Thyroid gland (tissue), 4 donors: ENCODE data around the gene RTP5. TPM values are rescaled to one million over a fixed set of nuclear protein-coding genes. Genes with fewer than 3 reads are reported as not detected.
A peak's percentile ranks its signal among the peaks of the same experiment; 100 is the strongest.

Experiments
- DNase-seq, 2 donors: peaks; one replicate each; pipeline ENCODE4 v3.0.0-alpha.2; 2019
- H3K27ac ChIP-seq, 3 donors: fragments of 200-600 bp; sonication (generic); 1 replicate in 2 of 3; 2 replicates in 1 of 3; pipeline ENCODE4 v1.5.1; 2016 to 2019; ENCODE audit warnings: mild to moderate bottlenecking in 1 of 3, moderate library complexity in 1 of 3
- H3K27me3 ChIP-seq: fragments of 200-600 bp; sonication (generic); one replicate; pipeline ENCODE4 v1.5.1; 2019
- H3K36me3 ChIP-seq, 2 donors: fragments of 200-600 bp; sonication (generic); one replicate each; pipeline ENCODE4 v1.5.1; 2016 to 2019
- H3K4me1 ChIP-seq, 2 donors: fragments of 200-600 bp; sonication (generic); one replicate each; pipeline ENCODE4 v1.5.1; 2017 to 2019
- H3K4me3 ChIP-seq, 3 donors: fragments of 200-600 bp; sonication (generic); replicated peaks in 1 of 3; 1 replicate in 2 of 3; 2 replicates in 1 of 3; pipeline ENCODE4 v1.5.1; 2016; ENCODE audit warnings: mild to moderate bottlenecking in 1 of 3
- H3K9me3 ChIP-seq: fragments of 200-600 bp; sonication (generic); one replicate; pipeline ENCODE4 v1.5.1; 2017
- CTCF ChIP-seq, 6 experiments: fragments of 200-600 bp in 3 of 6; fragments of 450-650 bp in 3 of 6; sonication (generic) in 3 of 6; IDR thresholded peaks; one replicate each; pipeline ENCODE4 v1.5.1; 2016 to 2019; ENCODE audit warnings: antibody characterized with exemption in 6 of 6, mild to moderate bottlenecking in 2 of 6, inconsistent platforms in 1 of 6, moderate library complexity in 1 of 6
- POLR2A ChIP-seq, 2 donors: fragments of 450-650 bp; IDR thresholded peaks; one replicate each; pipeline ENCODE4 v1.6.1; 2017; ENCODE audit warnings: antibody characterized with exemption in 2 of 2, mild to moderate bottlenecking in 2 of 2, moderate library complexity in 1 of 2
- WGBS, 2 donors: methylation state at CpG; one replicate each; pipeline ENCODE4 v1.1.5; 2017; 5-methylcytosine and 5-hydroxymethylcytosine counted together
- intact Hi-C: fragments of 100-400 bp; cut with DNase I; formaldehyde crosslinking; loops from one replicate; pipeline ENCODE4 v1.15.1; 2023
- total RNA-seq, 4 donors: library from RNA; depleted of rRNA; stranded (reverse); fragments of >200 nt; gene quantifications; one replicate each; pipeline ENCODE4 v1.2.3, GENCODE V29; 2016

The RTP5 gene
- total RNA-seq, 4 donors from 2014 or later = 0.13 TPM; not detected in 3

- 49 to 73% methylated on average over 28 to 29 of the region's 29 CpGs for WGBS, 2 donors
- Histone ChIP-seq H3K9me3 (no peaks in the 10 kb centered on the region), H3K4me3 (no peak overlapping the region), H3K36me3 (no peaks in the 10 kb centered on the region), H3K4me1 (peaks cover 3 to 7% of the 10 kb centered on the region in 2 donors), H3K27ac (peak overlapping the region in 1 of 3 donors; percentile 23), H3K27me3 (no peaks in the 10 kb centered on the region)
- intact Hi-C loops = no loop called here
- peak; percentile 22 to 25 for DNase-seq
- no peak for TF ChIP-seq CTCF (IDR thresholded peaks at IDR 0.05)
- TF ChIP-seq POLR2A (IDR thresholded peaks at IDR 0.05) = no peak
Observed at GRCh38 chr2:241842620-241843211, 26.8 kb upstream of the RTP5 start.

DNA sequence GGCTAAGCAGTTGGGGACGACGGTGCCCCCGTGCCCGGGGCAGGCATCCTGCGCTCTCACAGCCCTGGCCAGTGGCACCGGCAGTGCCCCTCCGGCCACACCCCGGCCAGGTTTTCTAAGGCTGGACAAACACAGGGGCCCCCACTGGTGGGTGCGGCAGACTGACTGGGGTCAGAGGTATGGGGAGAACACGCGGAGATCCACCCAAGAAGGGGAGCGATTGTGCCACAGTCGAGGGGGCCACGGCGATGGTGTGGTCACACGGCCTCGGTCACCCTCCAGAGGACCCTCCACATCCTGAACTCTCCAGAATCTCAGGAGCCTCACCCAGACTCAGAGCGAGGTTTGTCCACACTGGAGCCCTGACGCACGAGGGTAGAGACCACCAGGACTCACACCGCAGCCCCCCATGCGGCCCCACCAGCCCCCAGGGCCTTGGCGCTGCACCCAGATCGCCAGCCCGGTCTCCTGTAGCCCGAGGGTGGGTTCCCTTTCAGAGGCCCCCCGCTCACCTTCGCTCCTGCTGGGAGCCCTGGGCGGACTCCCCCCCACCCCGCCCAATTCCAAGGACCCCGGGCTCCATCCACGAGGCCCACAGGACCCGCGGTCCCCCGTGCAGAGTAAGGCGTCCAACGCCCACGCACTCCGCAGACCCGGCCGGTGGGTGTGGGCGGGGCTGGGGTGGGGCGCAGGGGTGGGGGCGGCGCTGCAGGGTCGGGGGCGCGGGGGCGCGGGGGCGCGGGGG lies 26.0 kb upstream of the RTP5 start:
- TF ChIP-seq CTCF (IDR thresholded peaks at IDR 0.05) (no peak), POLR2A (IDR thresholded peaks at IDR 0.05) (no peak)
- Histone ChIP-seq H3K4me3 (peak overlapping the region in 1 of 3 donors; percentile 15), H3K27ac (peak overlapping the region; percentile 10 to 45 (median 23)), H3K27me3 (no peaks in the 10 kb centered on the region), H3K9me3 (no peaks in the 10 kb centered on the region), H3K4me1 (peaks cover 3 to 7% of the 10 kb centered on the region in 2 donors), H3K36me3 (no peaks in the 10 kb centered on the region)
- DNase-seq = no peak
- WGBS, 2 donors = 71 to 76% methylated on average over 9 to 29 of the region's 52 CpGs
- intact Hi-C loops = no loop called here

DNA sequence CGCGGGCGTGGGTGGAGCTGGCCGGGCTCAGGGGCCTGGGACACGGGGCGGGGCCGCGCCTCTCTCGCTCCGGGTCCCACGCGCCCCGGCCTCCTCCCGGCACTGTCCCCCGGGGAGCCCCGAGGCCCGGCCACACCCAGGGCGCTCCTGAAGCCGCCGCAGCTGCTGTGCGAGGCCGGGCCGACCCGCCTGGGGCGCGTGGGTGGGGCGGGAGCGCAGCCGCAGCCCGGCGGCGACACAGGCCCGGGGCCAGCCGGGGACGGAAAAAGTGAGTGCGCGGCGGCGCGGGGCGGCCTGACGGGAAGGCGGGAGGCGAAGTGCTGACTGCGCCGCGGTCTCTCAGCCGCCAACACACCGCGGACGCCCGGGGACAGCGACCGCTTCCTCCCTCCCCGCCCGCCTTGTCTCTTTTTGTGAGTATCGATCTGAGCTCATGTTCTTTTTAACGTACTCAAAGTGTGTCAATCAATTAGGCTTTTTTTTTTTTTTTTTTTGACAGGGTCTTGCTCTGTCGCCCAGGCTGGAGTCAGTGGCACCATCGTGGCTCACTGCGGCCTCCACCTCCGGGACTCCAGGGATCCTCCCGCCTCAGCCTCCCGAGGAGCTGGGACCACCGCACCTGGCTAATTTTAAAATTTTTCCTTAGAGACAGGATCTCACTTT lies 25.3 kb upstream of the RTP5 start:
- Histone ChIP-seq H3K27me3 (no peaks in the 10 kb centered on the region), H3K27ac (peak overlapping the region in 1 of 3 donors; percentile 28), H3K4me1 (peaks cover 3 to 7% of the 10 kb centered on the region in 2 donors), H3K36me3 (no peaks in the 10 kb centered on the region), H3K9me3 (no peaks in the 10 kb centered on the region), H3K4me3 (peak overlapping the region in 1 of 3 donors; percentile 15)
- intact Hi-C loops = no loop called here
- WGBS, 2 donors = 14 to 15% methylated on average over 28 of the region's 65 CpGs
- peak; percentile 71 to 73 for DNase-seq
- TF ChIP-seq CTCF (IDR thresholded peaks at IDR 0.05) (peak in 3 of 6 experiments; percentile 23 to 34 (median 33)), POLR2A (IDR thresholded peaks at IDR 0.05) (no peak)

- no peaks in the 10 kb centered on the region for H3K36me3 ChIP-seq
- H3K4me3 ChIP-seq = no peak overlapping the region
- WGBS, 2 donors = 80 to 89% methylated on average over 24 to 36 of the region's 37 CpGs
- H3K27me3 ChIP-seq = no peaks in the 10 kb centered on the region
- intact Hi-C loops = no loop called here
- no peak for DNase-seq
- H3K4me1 ChIP-seq = peaks cover 3 to 7% of the 10 kb centered on the region in 2 donors
- H3K9me3 ChIP-seq = no peaks in the 10 kb centered on the region
- TF ChIP-seq POLR2A (IDR thresholded peaks at IDR 0.05) (no peak), CTCF (IDR thresholded peaks at IDR 0.05) (no peak)
- H3K27ac ChIP-seq = peak overlapping the region in 1 of 3 donors; percentile 28
Observed at GRCh38 chr2:241844831-241845578, 24.5 kb upstream of the RTP5 start.
